Raji (cell line): ENCODE results near the gene YWHAB.

ENCODE experiments used
- POLR2A ChIP-seq: IDR thresholded peaks from 2 replicates; pipeline ENCODE4 v1.6.1; 2011; ENCODE audit warnings: low read depth, low read length, control low read depth; ENCODE audit not compliant: insufficient read depth

The YWHAB gene

GRCh38 chr20:44930517-44931168 lies 45.1 kb downstream of the YWHAB start:
- no peak for TF ChIP-seq POLR2A

GRCh38 chr20:44931911-44932310 lies 46.4 kb downstream of the YWHAB start:
- TF ChIP-seq POLR2A = no peak

- TF ChIP-seq POLR2A = no peak
Measured at GRCh38 chr20:44932916-44933315, 47.4 kb downstream of the YWHAB start.

GRCh38 chr20:44936510-44936909 lies 51.0 kb downstream of the YWHAB start:
- no peak for TF ChIP-seq POLR2A

GRCh38 chr20:44938637-44939036 lies 53.1 kb downstream of the YWHAB start:
- no peak for TF ChIP-seq POLR2A

GRCh38 chr20:44941120-44941691 lies 55.7 kb downstream of the YWHAB start:
- TF ChIP-seq POLR2A = no peak

GRCh38 chr20:44942264-44942973 lies 56.9 kb downstream of the YWHAB start:
- no peak for TF ChIP-seq POLR2A

- no peak for TF ChIP-seq POLR2A
Measured at GRCh38 chr20:44943828-44944227, 58.3 kb downstream of the YWHAB start.

- TF ChIP-seq POLR2A = no peak
Measured at GRCh38 chr20:44945261-44945660, 59.8 kb downstream of the YWHAB start.

GRCh38 chr20:44946271-44946852 lies 60.9 kb downstream of the YWHAB start:
- TF ChIP-seq POLR2A = no peak

GRCh38 chr20:44948107-44948506 lies 62.6 kb downstream of the YWHAB start:
- TF ChIP-seq POLR2A = no peak

- TF ChIP-seq POLR2A = no peak
Measured at GRCh38 chr20:44948513-44948912, 63.0 kb downstream of the YWHAB start.

GRCh38 chr20:44950368-44950767 lies 64.9 kb downstream of the YWHAB start:
- no peak for TF ChIP-seq POLR2A

GRCh38 chr20:44952731-44953130 lies 67.2 kb downstream of the YWHAB start:
- TF ChIP-seq POLR2A = no peak

- TF ChIP-seq POLR2A = no peak
Measured at GRCh38 chr20:44954211-44954610, 68.7 kb downstream of the YWHAB start.

GRCh38 chr20:44955270-44955669 lies 69.8 kb downstream of the YWHAB start:
- TF ChIP-seq POLR2A = no peak
